Activated T-helper 1 cell treated with Interleukin-2 at 50 U/mL for 16 hours (primary cell): Measurements from ENCODE around the gene TANGO2.

Experiments used
- DNase-seq: peaks from one replicate; pipeline ENCODE4 v3.0.0-alpha.2; 2020; ENCODE audit warnings: low read depth

Gene TANGO2

GRCh38 chr22:19996694-19997384 is 24.1 kb upstream of the TANGO2 start:
- no peak for DNase-seq

GRCh38 chr22:19997561-19998231 is 23.2 kb upstream of the TANGO2 start:
- no peak for DNase-seq

GRCh38 chr22:19998232-19998951 is 22.5 kb upstream of the TANGO2 start:
- no peak for DNase-seq

GRCh38 chr22:19998991-19999820 is 21.7 kb upstream of the TANGO2 start:
- DNase-seq = no peak

- no peak for DNase-seq
Observed at GRCh38 chr22:20000246-20001081, 20.4 kb upstream of the TANGO2 start.

- no peak for DNase-seq
Observed at GRCh38 chr22:20001082-20001638, 19.8 kb upstream of the TANGO2 start.

- DNase-seq = no peak
Observed at GRCh38 chr22:20002128-20002527, 18.8 kb upstream of the TANGO2 start.

GRCh38 chr22:20002636-20003035 is 18.3 kb upstream of the TANGO2 start:
- no peak for DNase-seq

GRCh38 chr22:20003304-20003703 is 17.6 kb upstream of the TANGO2 start:
- DNase-seq = no peak

- DNase-seq = no peak
Observed at GRCh38 chr22:20004464-20004863, 16.4 kb upstream of the TANGO2 start.

- no peak for DNase-seq
Observed at GRCh38 chr22:20008221-20008995, 12.5 kb upstream of the TANGO2 start.

- DNase-seq = no peak
Observed at GRCh38 chr22:20009018-20009491, 11.9 kb upstream of the TANGO2 start.

- no peak for DNase-seq
Observed at GRCh38 chr22:20009582-20010306, 11.2 kb upstream of the TANGO2 start.

- DNase-seq = no peak
Observed at GRCh38 chr22:20010307-20011122, 10.4 kb upstream of the TANGO2 start.

- DNase-seq = no peak
Observed at GRCh38 chr22:20011123-20011992, 9.6 kb upstream of the TANGO2 start.

- no peak for DNase-seq
Observed at GRCh38 chr22:20011993-20012740, 8.7 kb upstream of the TANGO2 start.
